Right renal pelvis (tissue), 4 donors: ENCODE measurements around the gene NAV3. TPM values are rescaled to one million over a fixed set of nuclear protein-coding genes. Genes with fewer than 3 reads are reported as not detected.

Experiments used
- DNase-seq, 4 donors: peaks; one replicate each; pipeline ENCODE4 v3.0.0-alpha.2; 2013; ENCODE audit warnings: low read depth in 4 of 4, low spot score in 3 of 4, missing footprints in 1 of 4
- polyA plus RNA-seq, 4 donors: library from polyadenylated mRNA; unstranded; fragments of 120-200 nt; gene quantifications; one replicate each; pipeline ENCODE4 v1.2.1, GENCODE V29; 2013; ENCODE audit not compliant: insufficient read length in 4 of 4

Gene NAV3
- 10 to 100 TPM in 2 of 4 donors, 1 to 10 TPM in 2; 9.1 to 11.3 (median 10.3) TPM for polyA plus RNA-seq

- peak; percentile 48 to 79 (median 59) for DNase-seq
Observed at GRCh38 chr12:77830583-77831351, at the start of gene NAV3. NAV3 (plus strand) TSS chr12:77830894; CDS start chr12:77831462, 568 bp downstream.

- no peak for DNase-seq
Observed at GRCh38 chr12:77782034-77782433, 48.7 kb upstream of the NAV3 start.

GRCh38 chr12:77782766-77783165 lies 47.9 kb upstream of the NAV3 start:
- DNase-seq, result no peak

- no peak for DNase-seq
Observed at GRCh38 chr12:77785211-77785610, 45.5 kb upstream of the NAV3 start.

GRCh38 chr12:77786675-77787074 lies 44.0 kb upstream of the NAV3 start:
- no peak for DNase-seq

- no peak for DNase-seq
Observed at GRCh38 chr12:77788231-77789168, 42.2 kb upstream of the NAV3 start.

GRCh38 chr12:77795699-77796098 lies 35.0 kb upstream of the NAV3 start:
- DNase-seq, result no peak

- DNase-seq, result no peak
Observed at GRCh38 chr12:77796775-77797174, 33.9 kb upstream of the NAV3 start.

- DNase-seq, result no peak
Observed at GRCh38 chr12:77800501-77800900, 30.2 kb upstream of the NAV3 start.

- DNase-seq, result no peak
Observed at GRCh38 chr12:77808534-77808933, 22.2 kb upstream of the NAV3 start.

- DNase-seq, result no peak
Observed at GRCh38 chr12:77813558-77813957, 17.1 kb upstream of the NAV3 start.

- no peak for DNase-seq
Observed at GRCh38 chr12:77814386-77814785, 16.3 kb upstream of the NAV3 start.

GRCh38 chr12:77816196-77816595 lies 14.5 kb upstream of the NAV3 start:
- no peak for DNase-seq

GRCh38 chr12:77817276-77817675 lies 13.4 kb upstream of the NAV3 start:
- no peak for DNase-seq

- no peak for DNase-seq
Observed at GRCh38 chr12:77818351-77818750, 12.3 kb upstream of the NAV3 start.

GRCh38 chr12:77821699-77822203 lies 8.9 kb upstream of the NAV3 start:
- DNase-seq, result no peak

- no peak for DNase-seq
Observed at GRCh38 chr12:77833329-77833728, 2.6 kb downstream of the NAV3 start.

- DNase-seq, result no peak
Observed at GRCh38 chr12:77834618-77835017, 3.9 kb downstream of the NAV3 start.

- no peak for DNase-seq
Observed at GRCh38 chr12:77835969-77836368, 5.3 kb downstream of the NAV3 start.

GRCh38 chr12:77837876-77838291 lies 7.2 kb downstream of the NAV3 start:
- DNase-seq, result no peak

- no peak for DNase-seq
Observed at GRCh38 chr12:77841521-77841920, 10.8 kb downstream of the NAV3 start.
